HepG2 (cell line): ENCODE results near the gene POLH. TPM values are rescaled to one million over a fixed set of nuclear protein-coding genes. Genes with fewer than 3 reads are reported as not detected.

Experiments used
- ATAC-seq: fragments of 200-7000 bp; cut with Tn5 transposase; 3 replicates; pipeline ENCODE4 v1.9.1; 2020; ENCODE audit warnings: mild to moderate bottlenecking, moderate library complexity
- BruUV-seq: library from RNA; stranded (reverse); fragments of 400-500 nt; replicated peaks from 2 replicates; lab custom pipeline; 2021; lab: Mats Ljungman, UMichigan
- CTCF ChIA-PET: fragments of 300-600 bp; formaldehyde crosslinking; extraction: SDS; loops from one replicate; lab custom pipeline; 2021; ENCODE audit warnings: low total read pairs, inconsistent platforms, low intra/inter-chr PET ratio; lab: Yijun Ruan, JAX
- POLR2A ChIA-PET: fragments of 350-600 bp; sonication (Branson Sonifier 250); formaldehyde crosslinking; loops from one replicate; lab custom pipeline; 2020; ENCODE audit warnings: antibody characterized with exemption, inconsistent platforms; lab: Yijun Ruan, JAX
- DNase-seq: peaks from one replicate; pipeline ENCODE4 v3.0.0-alpha.2; 2015; ENCODE audit warnings: low spot score
- FAIRE-seq: peaks from 3 replicates; lab custom pipeline; 2011; peaks lifted over from hg19 to GRCh38; lab: Jason Lieb, UNC
- H2AFZ ChIP-seq: one replicate; pipeline ENCODE4 v1.6.1; 2011; ENCODE audit warnings: low read length, inconsistent platforms
- H3K27ac ChIP-seq: fragments of 300-600 bp; 3 replicates; pipeline ENCODE4 v1.8.0; 2011; ENCODE audit warnings: mixed run types, mild to moderate bottlenecking, mixed read lengths, low read length, inconsistent platforms; ENCODE audit not compliant: insufficient read depth; ENCODE audit errors: extremely low read length
- H3K27me3 ChIP-seq, 2 experiments: fragments of 200-600 bp in 1 of 2; 2 replicates in 1 of 2; 3 replicates in 1 of 2; pipeline versions ENCODE4 v1.6.0 to v1.8.0; 2011; ENCODE audit warnings: low read length in 2 of 2, mild to moderate bottlenecking in 2 of 2, moderate library complexity in 2 of 2, inconsistent platforms in 1 of 2; ENCODE audit not compliant: insufficient read depth in 2 of 2, control insufficient read depth in 1 of 2
- H3K36me3 ChIP-seq, 2 experiments: fragments of 200-600 bp in 1 of 2; replicated peaks in 1 of 2; 2 replicates in 1 of 2; 3 replicates in 1 of 2; pipeline versions ENCODE4 v1.5.1 to v1.8.0; 2011; ENCODE audit warnings: low read length in 2 of 2, inconsistent platforms in 1 of 2; ENCODE audit not compliant: insufficient read depth in 2 of 2, control insufficient read depth in 1 of 2
- H3K4me1 ChIP-seq: 2 replicates; pipeline ENCODE4 v1.5.1; 2012; ENCODE audit warnings: low read length, inconsistent platforms; ENCODE audit not compliant: insufficient read depth
- H3K4me2 ChIP-seq: 2 replicates; pipeline ENCODE4 v1.6.0; 2011; ENCODE audit warnings: low read depth, low read length, inconsistent platforms
- H3K4me3 ChIP-seq, 3 experiments: fragments of 200-600 bp in 1 of 3; sonication (generic), shearing (Covaris generic) in 1 of 3; replicated peaks in 1 of 3; 2 replicates each; pipeline ENCODE4 v1.5.1; 2011 to 2016; ENCODE audit warnings: low read length in 3 of 3, inconsistent platforms in 2 of 3, low read depth in 2 of 3, mild to moderate bottlenecking in 2 of 3, control low read depth in 1 of 3, mixed read lengths in 1 of 3; ENCODE audit not compliant: insufficient read depth in 1 of 3
- H3K79me2 ChIP-seq: one replicate; pipeline ENCODE4 v1.6.1; 2011; ENCODE audit warnings: low read length, inconsistent platforms; ENCODE audit not compliant: insufficient read depth
- H3K9ac ChIP-seq: 2 replicates; pipeline ENCODE4 v1.6.0; 2011; ENCODE audit warnings: mild to moderate bottlenecking, low read depth, low read length, inconsistent platforms; ENCODE audit not compliant: insufficient read depth
- H3K9me3 ChIP-seq: 2 replicates; pipeline ENCODE4 v1.5.1; 2012; ENCODE audit warnings: mild to moderate bottlenecking, low read length
- H4K20me1 ChIP-seq: 2 replicates; pipeline ENCODE4 v1.6.0; 2011; ENCODE audit warnings: inconsistent platforms, mild to moderate bottlenecking, low read length, moderate library complexity; ENCODE audit not compliant: insufficient read depth
- ASH2L ChIP-seq: fragments of 300-600, 200-600 bp; sonication (generic); IDR thresholded peaks from 2 replicates; pipeline ENCODE4 v1.7.0; 2017; ENCODE audit warnings: low read depth, mild to moderate bottlenecking, moderate library complexity, mixed read lengths, low read length; ENCODE audit not compliant: insufficient read length
- IRF2 ChIP-seq: IDR thresholded peaks from 2 replicates; pipeline ENCODE4 v1.6.1; 2018; ENCODE audit warnings: missing genetic modification reagents, missing compliant biosample characterization
- KDM2A ChIP-seq: sonication (generic); formaldehyde crosslinking; IDR thresholded peaks from 2 replicates; pipeline ENCODE4 v1.4.0; 2020; ENCODE audit warnings: low read depth, missing genetic modification reagents, borderline replicate concordance
- KLF15 ChIP-seq: sonication (generic); formaldehyde crosslinking; IDR thresholded peaks from 2 replicates; pipeline ENCODE4 v1.8.1; 2023; ENCODE audit warnings: borderline replicate concordance, mild to moderate bottlenecking, inconsistent platforms, missing genetic modification reagents, mixed read lengths
- PCBP2 ChIP-seq: fragments of 200-400 bp; formaldehyde crosslinking; optimal IDR thresholded peaks from 2 replicates; pipeline ENCODE3; 2018; ENCODE audit warnings: low read length, low read depth; ENCODE audit not compliant: poor library complexity, severe bottlenecking
- ZMAT3 ChIP-seq: sonication (generic); formaldehyde crosslinking; conservative IDR thresholded peaks from 2 replicates; pipeline ENCODE4 v1.7.0; 2021; ENCODE audit warnings: missing genetic modification reagents
- WGBS: methylation state at CpG from one replicate; pipeline ENCODE4 v1.1.6; 2017; ENCODE audit warnings: low lambda C conversion rate; 5-methylcytosine and 5-hydroxymethylcytosine counted together
- in situ Hi-C: cut with HindIII; loops from 2 replicates; pipeline ENCODE4 v1.10.0; 2017; ENCODE audit warnings: low pct_unique_long_range_greater_than_20kb; ENCODE audit not compliant: extremely low pct_ligation_motif_present
- intact Hi-C: fragments of 100-400 bp; cut with micrococcal nuclease; formaldehyde crosslinking; loops from one replicate; pipeline ENCODE4 v1.10.0; 2022; ENCODE audit not compliant: unreplicated experiment
- polyA plus RNA-seq, 8 experiments: library from polyadenylated mRNA; depleted of rRNA in 3 of 8; stranded (reverse) in 7 of 8; unstranded in 1 of 8; fragments of >200 nt; fragmentation: Illumina TruSeq in 4 of 8; extraction: Trizol in 4 of 8; gene quantifications; 2 replicates each; pipeline versions ENCODE4 v1.2.1 to v1.2.3, GENCODE V29; 2011 to 2016; ENCODE audit warnings: low read depth in 4 of 8, missing spikeins in 1 of 8, mixed read lengths in 1 of 8; ENCODE audit not compliant: insufficient read depth in 1 of 8
- total RNA-seq, 5 experiments: library from RNA; depleted of rRNA; stranded (reverse); fragments of >200 nt; fragmentation: Illumina TruSeq; extraction: Trizol; gene quantifications; 2 replicates each; pipeline ENCODE4 v1.2.3, GENCODE V29; 2016; ENCODE audit warnings: low read depth in 1 of 5
- TF ChIP-seq, protein P1 (sequence below): sonication (generic); formaldehyde crosslinking; IDR thresholded peaks from 2 replicates; pipeline ENCODE4 v1.4.0; 2020; ENCODE audit warnings: missing genetic modification reagents

POLH gene
- total and polyA plus RNA-seq, 2 of the 13 experiments (the other 11 are each of a cell fraction or from before 2014, with no cell fraction given) = 11.6 to 25.0 TPM

GRCh38 chr6:43608310-43608763 is 32.4 kb downstream of the POLH start (continued):
- TF ChIP-seq, protein P1, sequence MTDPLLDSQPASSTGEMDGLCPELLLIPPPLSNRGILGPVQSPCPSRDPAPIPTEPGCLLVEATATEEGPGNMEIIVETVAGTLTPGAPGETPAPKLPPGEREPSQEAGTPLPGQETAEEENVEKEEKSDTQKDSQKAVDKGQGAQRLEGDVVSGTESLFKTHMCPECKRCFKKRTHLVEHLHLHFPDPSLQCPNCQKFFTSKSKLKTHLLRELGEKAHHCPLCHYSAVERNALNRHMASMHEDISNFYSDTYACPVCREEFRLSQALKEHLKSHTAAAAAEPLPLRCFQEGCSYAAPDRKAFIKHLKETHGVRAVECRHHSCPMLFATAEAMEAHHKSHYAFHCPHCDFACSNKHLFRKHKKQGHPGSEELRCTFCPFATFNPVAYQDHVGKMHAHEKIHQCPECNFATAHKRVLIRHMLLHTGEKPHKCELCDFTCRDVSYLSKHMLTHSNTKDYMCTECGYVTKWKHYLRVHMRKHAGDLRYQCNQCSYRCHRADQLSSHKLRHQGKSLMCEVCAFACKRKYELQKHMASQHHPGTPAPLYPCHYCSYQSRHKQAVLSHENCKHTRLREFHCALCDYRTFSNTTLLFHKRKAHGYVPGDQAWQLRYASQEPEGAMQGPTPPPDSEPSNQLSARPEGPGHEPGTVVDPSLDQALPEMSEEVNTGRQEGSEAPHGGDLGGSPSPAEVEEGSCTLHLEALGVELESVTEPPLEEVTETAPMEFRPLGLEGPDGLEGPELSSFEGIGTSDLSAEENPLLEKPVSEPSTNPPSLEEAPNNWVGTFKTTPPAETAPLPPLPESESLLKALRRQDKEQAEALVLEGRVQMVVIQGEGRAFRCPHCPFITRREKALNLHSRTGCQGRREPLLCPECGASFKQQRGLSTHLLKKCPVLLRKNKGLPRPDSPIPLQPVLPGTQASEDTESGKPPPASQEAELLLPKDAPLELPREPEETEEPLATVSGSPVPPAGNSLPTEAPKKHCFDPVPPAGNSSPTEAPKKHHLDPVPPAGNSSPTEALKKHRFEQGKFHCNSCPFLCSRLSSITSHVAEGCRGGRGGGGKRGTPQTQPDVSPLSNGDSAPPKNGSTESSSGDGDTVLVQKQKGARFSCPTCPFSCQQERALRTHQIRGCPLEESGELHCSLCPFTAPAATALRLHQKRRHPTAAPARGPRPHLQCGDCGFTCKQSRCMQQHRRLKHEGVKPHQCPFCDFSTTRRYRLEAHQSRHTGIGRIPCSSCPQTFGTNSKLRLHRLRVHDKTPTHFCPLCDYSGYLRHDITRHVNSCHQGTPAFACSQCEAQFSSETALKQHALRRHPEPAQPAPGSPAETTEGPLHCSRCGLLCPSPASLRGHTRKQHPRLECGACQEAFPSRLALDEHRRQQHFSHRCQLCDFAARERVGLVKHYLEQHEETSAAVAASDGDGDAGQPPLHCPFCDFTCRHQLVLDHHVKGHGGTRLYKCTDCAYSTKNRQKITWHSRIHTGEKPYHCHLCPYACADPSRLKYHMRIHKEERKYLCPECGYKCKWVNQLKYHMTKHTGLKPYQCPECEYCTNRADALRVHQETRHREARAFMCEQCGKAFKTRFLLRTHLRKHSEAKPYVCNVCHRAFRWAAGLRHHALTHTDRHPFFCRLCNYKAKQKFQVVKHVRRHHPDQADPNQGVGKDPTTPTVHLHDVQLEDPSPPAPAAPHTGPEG (CRISPR knock-in tag) = no peak
- TF ChIP-seq PCBP2 (no peak), KDM2A (CRISPR knock-in tag) (0 out of 2 replicates have a peak, but pooled peaks have one; percentile 23), IRF2 (CRISPR knock-in tag) (peak; percentile 35; the same call in 1 of the 2 replicates)

DNA sequence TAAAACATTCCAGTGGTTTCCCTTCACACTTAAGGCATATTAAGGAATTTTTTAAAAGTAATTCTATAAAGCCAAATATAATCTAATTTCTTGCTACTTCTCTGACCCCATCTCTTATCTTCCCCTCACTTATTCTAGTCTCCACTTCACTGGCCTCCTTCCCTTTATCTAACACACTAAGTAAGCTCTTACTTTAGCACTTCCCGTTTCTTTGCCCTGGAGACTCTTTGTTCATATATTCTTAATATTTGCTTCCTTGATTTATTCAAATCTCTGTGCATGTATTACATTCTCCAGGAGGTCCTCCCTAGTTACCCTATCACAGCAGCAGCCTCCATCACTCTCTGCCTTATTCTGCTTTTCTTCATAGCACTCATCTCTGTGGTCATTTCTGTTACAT is 32.8 kb downstream of the POLH start:
- no peak for FAIRE-seq
- Histone ChIP-seq H3K27me3 (no peaks in the 10 kb centered on the region), H3K9me3 (no peaks in the 10 kb centered on the region), H2AFZ (no peak overlapping the region), H3K9ac (no peak overlapping the region), H3K4me2 (no peak overlapping the region), H3K4me3 (no peak overlapping the region), H4K20me1 (no peaks in the 10 kb centered on the region), H3K4me1 (no peaks in the 10 kb centered on the region), H3K79me2 (no peaks in the 10 kb centered on the region), H3K36me3 (peaks cover 14 to 66% of the 10 kb centered on the region in 2 experiments), H3K27ac (no peak overlapping the region)
- intact Hi-C loops (loop anchor here (1.0 to 10.0 kb wide), 2 partner anchors 56 to 470 kb away; no protein-coding TSS in a partner anchor), in situ Hi-C loops (no loop called here)
- BruUV-seq = no TSS peak
- WGBS = 95% methylated on average over 1 of the region's 1 CpG
- TF ChIP-seq ZMAT3 (CRISPR knock-in tag) = no peak
- TF ChIP-seq ASH2L = peak; percentile 8
- no peak for TF ChIP-seq KLF15
- ATAC-seq = no peak
- ChIA-PET POLR2A (interaction anchor here (1.1 to 1.2 kb wide), 2 partner anchors 20 to 470 kb away, joined by 3 to 7 read pairs; partner anchors contain the start of gene GTPBP2), CTCF (interaction anchor here (2.1 kb wide), 1 partner anchor 470 kb away, joined by 17 read pairs; no protein-coding TSS in a partner anchor)
- DNase-seq = no peak
